HepG2 (cell line): Measurements from ENCODE around the gene ANKRD13C. TPM values are rescaled to one million over a fixed set of nuclear protein-coding genes. Genes with fewer than 3 reads are reported as not detected.

Experiments used
- ADNP ChIP-seq: sonication (generic); formaldehyde crosslinking; IDR thresholded peaks from 2 replicates; pipeline ENCODE4 v1.4.0; 2020; ENCODE audit warnings: missing genetic modification reagents
- CENPT ChIP-seq: sonication (generic); formaldehyde crosslinking; IDR thresholded peaks from 2 replicates; pipeline ENCODE4 v1.8.0; 2022; ENCODE audit warnings: low read depth, mild to moderate bottlenecking, moderate library complexity, missing genetic modification reagents
- ISL2 ChIP-seq: sonication (generic); formaldehyde crosslinking; IDR thresholded peaks from 2 replicates; pipeline ENCODE4 v1.5.0; 2020; ENCODE audit warnings: missing genetic modification reagents
- KDM5B ChIP-seq: sonication (generic); formaldehyde crosslinking; IDR thresholded peaks from 2 replicates; pipeline ENCODE4 v1.4.0; 2020; ENCODE audit warnings: missing genetic modification reagents, mild to moderate bottlenecking, borderline replicate concordance
- MED8 ChIP-seq: sonication (generic); formaldehyde crosslinking; IDR thresholded peaks from 2 replicates; pipeline ENCODE4 v1.8.1; 2023; ENCODE audit warnings: mild to moderate bottlenecking, missing genetic modification reagents; ENCODE audit not compliant: insufficient replicate concordance
- MIXL1 ChIP-seq: IDR thresholded peaks from 2 replicates; pipeline ENCODE4 v1.6.1; 2016
- NFKB2 ChIP-seq: sonication (generic); formaldehyde crosslinking; IDR thresholded peaks from 2 replicates; pipeline ENCODE4 v1.4.0; 2020; ENCODE audit warnings: missing genetic modification reagents, borderline replicate concordance
- NRL ChIP-seq: sonication (generic); formaldehyde crosslinking; IDR thresholded peaks from 2 replicates; pipeline ENCODE4 v1.5.0; 2020; ENCODE audit warnings: missing genetic modification reagents, mild to moderate bottlenecking, moderate library complexity, borderline replicate concordance
- PHF20 ChIP-seq: sonication (generic); formaldehyde crosslinking; IDR thresholded peaks from 2 replicates; pipeline ENCODE4 v1.5.0; 2020; ENCODE audit warnings: mild to moderate bottlenecking, missing genetic modification reagents
- SMAD9 ChIP-seq: sonication (generic); formaldehyde crosslinking; IDR thresholded peaks from 2 replicates; pipeline ENCODE4 v1.5.1; 2020; ENCODE audit warnings: mild to moderate bottlenecking, missing genetic modification reagents
- TMF1 ChIP-seq: sonication (generic); formaldehyde crosslinking; IDR thresholded peaks from 2 replicates; pipeline ENCODE4 v1.8.1; 2022; ENCODE audit warnings: low read depth, missing genetic modification reagents
- ZFP82 ChIP-seq: sonication (generic); formaldehyde crosslinking; IDR thresholded peaks from 2 replicates; pipeline ENCODE4 v1.5.1; 2020; ENCODE audit warnings: mild to moderate bottlenecking, missing genetic modification reagents, borderline replicate concordance
- ZNF431 ChIP-seq: sonication (generic); formaldehyde crosslinking; IDR thresholded peaks from 2 replicates; pipeline ENCODE4 v1.9.0; 2022; ENCODE audit warnings: missing genetic modification reagents, low read depth, mild to moderate bottlenecking, borderline replicate concordance
- ZNF773 ChIP-seq: sonication (generic); formaldehyde crosslinking; IDR thresholded peaks from 2 replicates; pipeline ENCODE4 v1.4.0; 2020; ENCODE audit warnings: missing genetic modification reagents, borderline replicate concordance
- ZSCAN29 ChIP-seq: sonication (generic); formaldehyde crosslinking; conservative IDR thresholded peaks from 2 replicates; pipeline ENCODE4 v1.4.0; 2020; ENCODE audit warnings: mild to moderate bottlenecking, missing genetic modification reagents
- polyA plus RNA-seq, 8 experiments: library from polyadenylated mRNA; depleted of rRNA in 3 of 8; stranded (reverse) in 7 of 8; unstranded in 1 of 8; fragments of >200 nt; fragmentation: Illumina TruSeq in 4 of 8; extraction: Trizol in 4 of 8; gene quantifications; 2 replicates each; pipeline versions ENCODE4 v1.2.1 to v1.2.3, GENCODE V29; 2011 to 2016; ENCODE audit warnings: low read depth in 4 of 8, missing spikeins in 1 of 8, mixed read lengths in 1 of 8; ENCODE audit not compliant: insufficient read depth in 1 of 8
- total RNA-seq, 5 experiments: library from RNA; depleted of rRNA; stranded (reverse); fragments of >200 nt; fragmentation: Illumina TruSeq; extraction: Trizol; gene quantifications; 2 replicates each; pipeline ENCODE4 v1.2.3, GENCODE V29; 2016; ENCODE audit warnings: low read depth in 1 of 5
- TF ChIP-seq, protein P1 (sequence below): sonication (generic); formaldehyde crosslinking; IDR thresholded peaks from 2 replicates; pipeline ENCODE4 v1.8.0; 2022; ENCODE audit warnings: low read depth, missing genetic modification reagents
- TF ChIP-seq, protein P2 (sequence below): sonication (generic); formaldehyde crosslinking; IDR thresholded peaks from 2 replicates; pipeline ENCODE4 v1.4.0; 2020; ENCODE audit warnings: missing genetic modification reagents
- TF ChIP-seq, protein P3 (sequence below): sonication (generic); formaldehyde crosslinking; conservative IDR thresholded peaks from 2 replicates; pipeline ENCODE4 v1.8.1; 2023; ENCODE audit warnings: missing genetic modification reagents
- TF ChIP-seq, protein P4 (sequence below): sonication (generic); formaldehyde crosslinking; IDR thresholded peaks from 2 replicates; pipeline ENCODE4 v1.4.0; 2020; ENCODE audit warnings: mild to moderate bottlenecking, missing genetic modification reagents, borderline replicate concordance

Gene ANKRD13C
- total and polyA plus RNA-seq, 2 of the 13 experiments (the other 11 are each of a cell fraction or from before 2014, with no cell fraction given): 6.2 to 17.6 TPM

DNA sequence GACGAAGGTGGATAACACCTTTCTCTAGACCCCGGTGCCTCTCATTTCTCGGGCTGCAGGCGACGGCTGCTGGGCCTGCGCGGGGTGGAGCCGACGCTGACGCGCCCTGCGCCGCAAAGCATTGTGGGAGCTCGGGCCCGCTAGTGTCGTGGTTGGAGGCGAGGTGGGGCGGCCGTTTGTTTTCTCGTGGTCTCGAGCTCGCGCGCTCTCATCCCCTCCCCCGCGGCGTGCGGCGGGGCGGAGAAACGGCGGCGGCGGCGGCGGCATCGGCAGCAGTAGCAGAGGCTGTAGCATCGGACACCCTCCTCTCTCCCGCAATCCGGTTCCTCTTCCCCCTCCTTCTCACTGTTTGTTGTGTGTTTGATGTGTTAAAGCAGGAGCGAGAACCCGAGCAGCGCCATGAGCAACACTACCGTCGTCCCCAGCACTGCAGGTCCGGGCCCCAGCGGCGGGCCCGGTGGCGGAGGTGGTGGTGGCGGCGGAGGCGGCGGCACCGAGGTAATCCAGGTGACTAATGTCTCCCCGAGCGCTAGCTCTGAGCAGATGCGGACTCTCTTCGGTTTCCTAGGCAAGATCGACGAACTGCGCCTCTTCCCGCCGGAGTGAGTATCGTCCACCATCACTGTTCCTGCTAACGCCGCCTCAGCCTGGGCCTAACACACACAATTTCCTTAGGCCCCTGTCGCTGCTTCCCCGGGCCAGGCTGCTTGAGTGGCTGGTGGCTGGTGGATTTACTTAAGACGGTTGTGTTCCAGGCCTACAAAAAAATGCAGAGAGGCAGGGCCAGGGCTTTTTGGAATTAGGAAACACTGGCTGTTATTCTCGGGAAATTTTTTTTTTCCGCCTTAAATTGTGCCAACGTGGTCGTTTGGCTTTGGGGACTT, 133.0 kb downstream of the ANKRD13C start, which contains the start of gene SRSF11 (continued):
- TF ChIP-seq, protein P1, sequence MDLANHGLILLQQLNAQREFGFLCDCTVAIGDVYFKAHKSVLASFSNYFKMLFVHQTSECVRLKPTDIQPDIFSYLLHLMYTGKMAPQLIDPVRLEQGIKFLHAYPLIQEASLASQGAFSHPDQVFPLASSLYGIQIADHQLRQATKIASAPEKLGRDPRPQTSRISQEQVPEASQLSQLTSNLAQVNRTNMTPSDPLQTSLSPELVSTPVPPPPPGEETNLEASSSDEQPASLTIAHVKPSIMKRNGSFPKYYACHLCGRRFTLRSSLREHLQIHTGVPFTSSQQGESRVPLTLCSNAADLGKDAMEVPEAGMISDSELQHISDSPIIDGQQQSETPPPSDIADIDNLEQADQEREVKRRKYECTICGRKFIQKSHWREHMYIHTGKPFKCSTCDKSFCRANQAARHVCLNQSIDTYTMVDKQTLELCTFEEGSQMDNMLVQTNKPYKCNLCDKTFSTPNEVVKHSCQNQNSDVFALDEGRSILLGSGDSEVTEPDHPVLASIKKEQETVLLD: peak; percentile 93
- TF ChIP-seq, protein P2, sequence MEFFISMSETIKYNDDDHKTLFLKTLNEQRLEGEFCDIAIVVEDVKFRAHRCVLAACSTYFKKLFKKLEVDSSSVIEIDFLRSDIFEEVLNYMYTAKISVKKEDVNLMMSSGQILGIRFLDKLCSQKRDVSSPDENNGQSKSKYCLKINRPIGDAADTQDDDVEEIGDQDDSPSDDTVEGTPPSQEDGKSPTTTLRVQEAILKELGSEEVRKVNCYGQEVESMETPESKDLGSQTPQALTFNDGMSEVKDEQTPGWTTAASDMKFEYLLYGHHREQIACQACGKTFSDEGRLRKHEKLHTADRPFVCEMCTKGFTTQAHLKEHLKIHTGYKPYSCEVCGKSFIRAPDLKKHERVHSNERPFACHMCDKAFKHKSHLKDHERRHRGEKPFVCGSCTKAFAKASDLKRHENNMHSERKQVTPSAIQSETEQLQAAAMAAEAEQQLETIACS (CRISPR knock-in tag): no peak
- TF ChIP-seq MED8 (CRISPR knock-in tag) (no peak), NFKB2 (CRISPR knock-in tag) (peak; percentile 70; the same call in 1 of the 2 replicates), MIXL1 (no peak), PHF20 (CRISPR knock-in tag) (peak; percentile 68), SMAD9 (CRISPR knock-in tag) (no peak), ADNP (CRISPR knock-in tag) (no peak), CENPT (CRISPR knock-in tag) (no peak), ISL2 (CRISPR knock-in tag) (peak; percentile 27; the same call in 1 of the 2 replicates), KDM5B (peak; percentile 83; the same call in 1 of the 2 replicates), ZNF773 (CRISPR knock-in tag) (no peak), TMF1 (no peak), ZNF431 (CRISPR knock-in tag) (no peak; the same call in 1 of the 2 replicates), NRL (no peak; the same call in 1 of the 2 replicates), ZSCAN29 (CRISPR knock-in tag) (no peak), ZFP82 (CRISPR knock-in tag) (0 out of 2 replicates have a peak, but pooled peaks have one; percentile 61)
- TF ChIP-seq, protein P3, sequence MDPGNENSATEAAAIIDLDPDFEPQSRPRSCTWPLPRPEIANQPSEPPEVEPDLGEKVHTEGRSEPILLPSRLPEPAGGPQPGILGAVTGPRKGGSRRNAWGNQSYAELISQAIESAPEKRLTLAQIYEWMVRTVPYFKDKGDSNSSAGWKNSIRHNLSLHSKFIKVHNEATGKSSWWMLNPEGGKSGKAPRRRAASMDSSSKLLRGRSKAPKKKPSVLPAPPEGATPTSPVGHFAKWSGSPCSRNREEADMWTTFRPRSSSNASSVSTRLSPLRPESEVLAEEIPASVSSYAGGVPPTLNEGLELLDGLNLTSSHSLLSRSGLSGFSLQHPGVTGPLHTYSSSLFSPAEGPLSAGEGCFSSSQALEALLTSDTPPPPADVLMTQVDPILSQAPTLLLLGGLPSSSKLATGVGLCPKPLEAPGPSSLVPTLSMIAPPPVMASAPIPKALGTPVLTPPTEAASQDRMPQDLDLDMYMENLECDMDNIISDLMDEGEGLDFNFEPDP (CRISPR knock-in tag): 0 out of 2 replicates have a peak, but pooled peaks have one; percentile 65
- TF ChIP-seq, protein P4, sequence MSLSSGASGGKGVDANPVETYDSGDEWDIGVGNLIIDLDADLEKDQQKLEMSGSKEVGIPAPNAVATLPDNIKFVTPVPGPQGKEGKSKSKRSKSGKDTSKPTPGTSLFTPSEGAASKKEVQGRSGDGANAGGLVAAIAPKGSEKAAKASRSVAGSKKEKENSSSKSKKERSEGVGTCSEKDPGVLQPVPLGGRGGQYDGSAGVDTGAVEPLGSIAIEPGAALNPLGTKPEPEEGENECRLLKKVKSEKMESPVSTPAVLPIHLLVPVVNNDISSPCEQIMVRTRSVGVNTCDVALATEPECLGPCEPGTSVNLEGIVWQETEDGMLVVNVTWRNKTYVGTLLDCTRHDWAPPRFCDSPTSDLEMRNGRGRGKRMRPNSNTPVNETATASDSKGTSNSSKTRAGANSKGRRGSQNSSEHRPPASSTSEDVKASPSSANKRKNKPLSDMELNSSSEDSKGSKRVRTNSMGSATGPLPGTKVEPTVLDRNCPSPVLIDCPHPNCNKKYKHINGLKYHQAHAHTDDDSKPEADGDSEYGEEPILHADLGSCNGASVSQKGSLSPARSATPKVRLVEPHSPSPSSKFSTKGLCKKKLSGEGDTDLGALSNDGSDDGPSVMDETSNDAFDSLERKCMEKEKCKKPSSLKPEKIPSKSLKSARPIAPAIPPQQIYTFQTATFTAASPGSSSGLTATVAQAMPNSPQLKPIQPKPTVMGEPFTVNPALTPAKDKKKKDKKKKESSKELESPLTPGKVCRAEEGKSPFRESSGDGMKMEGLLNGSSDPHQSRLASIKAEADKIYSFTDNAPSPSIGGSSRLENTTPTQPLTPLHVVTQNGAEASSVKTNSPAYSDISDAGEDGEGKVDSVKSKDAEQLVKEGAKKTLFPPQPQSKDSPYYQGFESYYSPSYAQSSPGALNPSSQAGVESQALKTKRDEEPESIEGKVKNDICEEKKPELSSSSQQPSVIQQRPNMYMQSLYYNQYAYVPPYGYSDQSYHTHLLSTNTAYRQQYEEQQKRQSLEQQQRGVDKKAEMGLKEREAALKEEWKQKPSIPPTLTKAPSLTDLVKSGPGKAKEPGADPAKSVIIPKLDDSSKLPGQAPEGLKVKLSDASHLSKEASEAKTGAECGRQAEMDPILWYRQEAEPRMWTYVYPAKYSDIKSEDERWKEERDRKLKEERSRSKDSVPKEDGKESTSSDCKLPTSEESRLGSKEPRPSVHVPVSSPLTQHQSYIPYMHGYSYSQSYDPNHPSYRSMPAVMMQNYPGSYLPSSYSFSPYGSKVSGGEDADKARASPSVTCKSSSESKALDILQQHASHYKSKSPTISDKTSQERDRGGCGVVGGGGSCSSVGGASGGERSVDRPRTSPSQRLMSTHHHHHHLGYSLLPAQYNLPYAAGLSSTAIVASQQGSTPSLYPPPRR (CRISPR knock-in tag): peak; percentile 33; the same call in 1 of the 2 replicates
